Natural killer cell treated with Interleukin-12 subunit alpha and Interleukin-12 subunit beta and Interleukin-15 and Interleukin-18, amount 100 ng/mL, for 72 hours (primary cell): ENCODE data around the gene WNT16. TPM values are rescaled to one million over a fixed set of nuclear protein-coding genes. Genes with fewer than 3 reads are reported as not detected.
A peak's percentile ranks its signal among the peaks of the same experiment; 100 is the strongest.

Source experiments
- ATAC-seq, 2 donors: fragments of 150-1000 bp; cut with Tn5 transposase in 1 of 2; sonication (Bioruptor Pico), chemical (Tn5 transposase) in 1 of 2; 2 replicates each; pipeline ENCODE4 v1.10.0; 2021
- DNase-seq: peaks from one replicate; pipeline ENCODE4 v3.0.0; 2022; ENCODE audit warnings: low spot score
- H3K27ac Mint-ChIP-seq, 2 donors: 1 replicate in 1 of 2; 2 replicates in 1 of 2; pipeline ENCODE4 v1.8.0; 2022; ENCODE audit warnings: mixed read lengths in 2 of 2, mild to moderate bottlenecking in 1 of 2, moderate library complexity in 1 of 2
- H3K27me3 Mint-ChIP-seq, 2 donors: 1 replicate in 1 of 2; 2 replicates in 1 of 2; pipeline ENCODE4 v1.8.0; 2022; ENCODE audit warnings: mixed read lengths in 2 of 2
- H3K36me3 Mint-ChIP-seq: one replicate; pipeline ENCODE4 v1.8.0; 2022; ENCODE audit warnings: mixed read lengths
- H3K4me1 Mint-ChIP-seq, 2 donors: 1 replicate in 1 of 2; 2 replicates in 1 of 2; pipeline ENCODE4 v1.8.0; 2022; ENCODE audit warnings: low read depth in 2 of 2, mixed read lengths in 2 of 2, mild to moderate bottlenecking in 1 of 2
- H3K4me3 Mint-ChIP-seq: one replicate; pipeline ENCODE4 v1.8.0; 2022; ENCODE audit warnings: mixed read lengths
- H3K9me3 Mint-ChIP-seq: 2 replicates; pipeline ENCODE4 v1.8.0; 2022; ENCODE audit warnings: mixed read lengths
- total RNA-seq, 2 donors: library from RNA; stranded (reverse); gene quantifications; one replicate each; pipeline ENCODE4 v1.2.3, GENCODE V29; 2022

The WNT16 gene
- total RNA-seq, 2 donors from 2014 or later, result not detected

DNA sequence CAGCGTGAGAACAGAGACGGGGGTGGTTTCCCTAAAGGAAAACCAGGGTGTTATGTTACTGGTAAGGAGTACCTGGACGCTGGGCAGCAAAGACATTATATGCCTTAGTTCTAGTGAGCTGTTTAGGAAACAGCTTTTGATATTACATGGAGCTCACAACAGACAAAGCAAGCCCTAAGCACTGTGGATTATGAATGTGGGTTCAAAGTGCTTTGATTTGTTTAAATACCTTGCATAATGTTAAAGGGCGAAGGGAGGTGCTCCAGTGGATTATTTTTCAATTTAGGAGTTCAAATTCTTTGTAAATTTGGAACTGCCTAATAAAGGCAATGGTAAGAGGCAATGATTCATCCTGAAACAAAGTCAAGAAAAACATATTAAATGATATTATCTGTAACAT, 13.8 kb downstream of the WNT16 start:
- no peaks in the 10 kb centered on the region for H3K9me3 Mint-ChIP-seq
- H3K27ac Mint-ChIP-seq, result peak overlapping the region in 1 of 2 donors; percentile 3
- DNase-seq (no peak), ATAC-seq (no peak)
- H3K4me1 Mint-ChIP-seq, result peaks cover 16 to 19% of the 10 kb centered on the region in 2 donors
- peaks cover 22% of the 10 kb centered on the region for H3K36me3 Mint-ChIP-seq
- no peaks in the 10 kb centered on the region for H3K27me3 Mint-ChIP-seq
- H3K4me3 Mint-ChIP-seq, result no peak overlapping the region

DNA sequence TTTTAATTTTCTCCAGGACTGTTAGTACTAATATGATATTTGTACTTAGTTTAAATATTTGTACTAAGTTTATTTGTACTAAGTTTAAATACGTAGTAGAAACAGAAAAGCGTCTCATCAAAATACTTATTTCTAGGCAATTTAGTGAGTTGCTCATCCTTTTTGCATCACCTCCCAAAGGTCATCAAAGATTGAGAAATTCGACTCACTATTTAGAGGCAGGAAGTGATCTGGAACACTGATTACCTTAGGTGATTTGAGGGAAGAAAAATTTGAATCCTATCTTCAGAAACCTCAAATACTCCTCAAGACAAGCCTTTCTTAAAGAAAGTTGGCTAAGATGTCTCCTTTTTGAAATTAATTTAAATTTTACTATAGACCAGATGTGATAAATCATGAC, 14.5 kb downstream of the WNT16 start:
- Mint-ChIP-seq H3K27ac (no peak overlapping the region), H3K4me3 (no peak overlapping the region), H3K36me3 (peaks cover 22% of the 10 kb centered on the region), H3K9me3 (no peaks in the 10 kb centered on the region), H3K4me1 (peaks cover 13 to 15% of the 10 kb centered on the region in 2 donors), H3K27me3 (no peaks in the 10 kb centered on the region)
- ATAC-seq (no peak), DNase-seq (no peak)

DNA sequence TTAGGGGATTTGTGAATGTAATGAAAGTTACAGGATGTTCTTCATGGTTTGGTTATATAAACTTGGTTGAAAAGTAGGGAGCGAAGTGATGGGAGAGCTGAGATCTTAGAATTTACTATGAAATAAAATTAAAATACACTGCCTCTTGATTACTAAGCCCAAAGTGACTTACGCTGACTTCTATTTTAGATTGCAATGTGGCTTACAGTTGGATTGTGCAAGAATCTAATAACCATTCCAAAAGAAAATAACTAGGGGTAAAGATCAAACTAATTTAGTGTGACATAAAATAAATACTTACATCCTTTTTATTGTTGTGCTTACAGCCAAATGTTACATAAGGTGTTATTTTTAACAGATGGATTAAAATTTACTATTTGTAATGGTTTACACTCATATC, 15.3 kb downstream of the WNT16 start:
- H3K9me3 Mint-ChIP-seq, result no peaks in the 10 kb centered on the region
- no peak overlapping the region for H3K4me3 Mint-ChIP-seq
- DNase-seq, result no peak
- H3K27ac Mint-ChIP-seq, result no peak overlapping the region
- H3K4me1 Mint-ChIP-seq, result peaks cover 8 to 9% of the 10 kb centered on the region in 2 donors
- H3K27me3 Mint-ChIP-seq, result no peaks in the 10 kb centered on the region
- ATAC-seq, result no peak
- peaks cover 17% of the 10 kb centered on the region for H3K36me3 Mint-ChIP-seq

DNA sequence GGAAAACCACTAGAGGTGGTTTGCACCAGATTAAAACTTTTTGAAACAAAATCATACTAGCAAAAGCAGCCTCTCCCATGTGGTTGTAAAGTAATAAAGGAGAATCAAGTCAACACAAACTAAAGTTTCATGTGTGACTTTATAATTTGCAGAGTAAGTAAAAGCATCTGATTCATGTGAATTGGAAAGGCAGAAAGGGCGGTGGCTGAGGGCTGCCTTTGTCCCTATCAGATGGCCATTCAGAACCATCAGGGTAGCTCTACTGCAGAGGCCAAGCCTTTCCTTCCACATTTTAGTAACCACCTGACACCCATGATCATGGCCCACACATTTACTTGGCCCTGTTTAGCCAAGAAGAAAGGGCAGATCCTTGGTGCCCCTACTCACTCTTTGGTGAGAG, 15.7 kb downstream of the WNT16 start:
- Mint-ChIP-seq H3K27me3 (no peaks in the 10 kb centered on the region), H3K27ac (no peak overlapping the region), H3K9me3 (no peaks in the 10 kb centered on the region), H3K4me3 (no peak overlapping the region), H3K36me3 (peaks cover 15% of the 10 kb centered on the region), H3K4me1 (peaks cover 5% of the 10 kb centered on the region in 2 donors)
- DNase-seq (no peak), ATAC-seq (no peak)

DNA sequence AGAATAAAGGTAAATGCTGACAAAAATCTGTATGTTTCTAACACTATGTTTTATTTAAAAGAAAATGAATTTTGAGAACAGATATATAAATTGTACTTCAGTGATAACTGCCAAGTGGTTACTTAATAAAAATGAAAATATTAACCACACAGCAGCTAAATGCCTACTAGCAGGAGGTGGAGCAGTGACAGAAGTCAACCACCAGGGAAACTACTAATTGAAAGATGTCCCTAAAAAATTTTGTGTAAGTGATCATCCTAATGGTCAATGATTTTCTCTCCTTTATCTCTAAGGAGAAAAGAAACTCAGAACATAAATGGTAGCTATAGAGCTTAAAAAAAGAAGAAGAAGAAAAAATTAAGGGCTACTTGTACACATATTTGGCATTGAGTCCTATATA, 22.9 kb downstream of the WNT16 start:
- H3K9me3 Mint-ChIP-seq, result no peaks in the 10 kb centered on the region
- peak overlapping the region in 1 of 2 donors; percentile 24 for H3K27ac Mint-ChIP-seq
- DNase-seq, result no peak
- no peak overlapping the region for H3K4me3 Mint-ChIP-seq
- ATAC-seq, result no peak
- H3K36me3 Mint-ChIP-seq, result peaks cover 42% of the 10 kb centered on the region
- peaks cover 3 to 5% of the 10 kb centered on the region in 2 donors for H3K4me1 Mint-ChIP-seq
- H3K27me3 Mint-ChIP-seq, result no peaks in the 10 kb centered on the region

DNA sequence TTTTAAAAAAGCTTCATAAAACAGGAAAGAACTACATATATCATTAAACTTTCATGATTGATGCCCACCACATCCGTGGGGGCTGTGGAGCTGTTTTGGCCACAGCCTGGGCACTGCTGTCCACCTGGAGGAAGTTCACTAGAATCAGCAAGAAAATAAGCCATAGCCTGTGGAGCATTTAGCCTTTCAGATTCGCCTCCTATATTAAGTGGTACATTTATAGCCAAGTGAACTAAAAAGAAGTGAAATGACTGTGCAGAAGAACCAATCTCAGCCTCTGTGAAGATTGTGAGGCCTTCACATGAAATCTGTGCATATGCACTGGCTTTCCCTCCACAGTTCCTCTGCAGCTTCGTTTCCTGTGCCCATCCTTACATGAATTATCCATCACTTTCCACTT, 23.5 kb downstream of the WNT16 start:
- Mint-ChIP-seq H3K36me3 (peaks cover 41% of the 10 kb centered on the region), H3K27me3 (no peaks in the 10 kb centered on the region), H3K4me1 (peaks cover 3 to 5% of the 10 kb centered on the region in 2 donors), H3K9me3 (no peaks in the 10 kb centered on the region), H3K27ac (peak overlapping the region in 1 of 2 donors; percentile 24), H3K4me3 (no peak overlapping the region)
- ATAC-seq (no peak), DNase-seq (no peak)

DNA sequence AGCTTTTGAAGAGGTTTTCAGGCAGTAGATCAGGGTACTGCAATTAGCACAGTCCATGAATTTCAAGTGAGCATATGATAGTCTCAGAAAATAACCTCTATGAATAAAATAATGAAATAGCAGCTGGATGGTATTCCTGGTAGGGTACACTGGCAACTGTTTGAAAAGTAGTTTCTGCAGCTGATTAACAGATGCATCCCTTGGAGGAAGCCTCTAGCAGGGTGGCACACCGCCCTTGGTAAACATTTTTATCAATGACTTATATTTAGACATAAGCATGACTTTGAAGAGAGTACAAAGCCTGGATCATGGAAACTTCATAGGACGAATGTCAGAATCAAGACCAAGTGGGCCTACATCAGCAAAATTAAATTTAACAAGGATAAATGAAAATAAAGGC, 26.8 kb downstream of the WNT16 start:
- H3K4me1 Mint-ChIP-seq, result peaks cover 6 to 9% of the 10 kb centered on the region in 2 donors
- H3K36me3 Mint-ChIP-seq, result peaks cover 35% of the 10 kb centered on the region
- no peak overlapping the region for H3K27ac Mint-ChIP-seq
- no peak overlapping the region for H3K4me3 Mint-ChIP-seq
- no peaks in the 10 kb centered on the region for H3K9me3 Mint-ChIP-seq
- no peaks in the 10 kb centered on the region for H3K27me3 Mint-ChIP-seq
- ATAC-seq (no peak), DNase-seq (no peak)

DNA sequence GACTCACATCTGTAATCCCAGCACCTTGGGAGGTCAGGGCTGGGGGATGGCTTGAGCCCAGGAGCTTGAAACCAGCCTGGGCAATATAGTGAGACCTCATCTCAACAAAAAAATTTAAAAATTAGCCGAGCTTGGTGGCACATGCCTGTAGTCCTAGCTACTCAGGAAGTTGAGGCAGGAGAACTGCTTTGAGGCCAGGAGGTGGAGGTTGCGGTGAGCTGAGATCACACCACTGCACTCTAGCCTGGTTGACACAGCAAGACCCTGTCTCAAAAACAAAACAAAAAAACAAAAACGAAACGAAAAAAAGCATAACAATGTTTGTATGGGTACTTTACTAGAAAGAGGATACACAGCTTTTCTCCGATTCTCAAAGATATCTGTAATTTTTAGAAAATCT, 31.8 kb downstream of the WNT16 start:
- no peak for DNase-seq
- peaks cover 8% of the 10 kb centered on the region in 2 donors for H3K4me1 Mint-ChIP-seq
- peak overlapping the region; percentile 43 to 53 for H3K27ac Mint-ChIP-seq
- H3K4me3 Mint-ChIP-seq, result peak overlapping the region; percentile 34
- peaks cover 21% of the 10 kb centered on the region for H3K36me3 Mint-ChIP-seq
- no peaks in the 10 kb centered on the region for H3K27me3 Mint-ChIP-seq
- peak in 1 of 2 donors; percentile 84 for ATAC-seq
- no peaks in the 10 kb centered on the region for H3K9me3 Mint-ChIP-seq

DNA sequence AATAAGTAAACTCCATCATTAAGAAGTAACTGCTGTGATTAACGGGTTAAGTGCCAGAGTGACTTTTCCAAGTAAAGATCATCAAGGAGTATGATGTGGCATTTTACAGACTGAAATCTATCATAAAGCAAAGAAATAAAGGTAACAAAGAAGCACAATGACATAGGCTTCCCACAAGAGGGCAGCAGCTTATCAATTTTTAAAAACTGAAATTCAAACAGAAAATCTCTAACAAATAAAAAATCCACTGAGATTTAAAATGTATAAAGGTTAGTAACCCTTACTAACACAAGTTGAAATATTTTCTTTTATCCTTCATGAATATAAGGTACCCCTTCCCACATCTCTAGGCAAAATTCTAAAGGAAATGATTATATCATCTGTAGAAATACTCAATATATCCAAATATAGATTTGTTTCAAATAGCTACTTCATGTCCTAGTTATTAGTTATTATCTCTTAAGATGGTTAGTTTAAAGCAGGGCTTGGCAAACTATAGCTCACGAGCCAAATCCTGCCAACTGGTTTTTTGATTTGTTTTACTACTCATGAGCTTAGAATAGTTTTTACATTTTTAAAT, 38.1 kb downstream of the WNT16 start:
- no peak for ATAC-seq
- H3K4me3 Mint-ChIP-seq, result no peak overlapping the region
- peaks cover 18 to 22% of the 10 kb centered on the region in 2 donors for H3K4me1 Mint-ChIP-seq
- H3K9me3 Mint-ChIP-seq, result no peaks in the 10 kb centered on the region
- peaks cover 12% of the 10 kb centered on the region for H3K36me3 Mint-ChIP-seq
- H3K27me3 Mint-ChIP-seq, result no peaks in the 10 kb centered on the region
- H3K27ac Mint-ChIP-seq, result peak overlapping the region in 1 of 2 donors; percentile 49
- DNase-seq, result no peak

DNA sequence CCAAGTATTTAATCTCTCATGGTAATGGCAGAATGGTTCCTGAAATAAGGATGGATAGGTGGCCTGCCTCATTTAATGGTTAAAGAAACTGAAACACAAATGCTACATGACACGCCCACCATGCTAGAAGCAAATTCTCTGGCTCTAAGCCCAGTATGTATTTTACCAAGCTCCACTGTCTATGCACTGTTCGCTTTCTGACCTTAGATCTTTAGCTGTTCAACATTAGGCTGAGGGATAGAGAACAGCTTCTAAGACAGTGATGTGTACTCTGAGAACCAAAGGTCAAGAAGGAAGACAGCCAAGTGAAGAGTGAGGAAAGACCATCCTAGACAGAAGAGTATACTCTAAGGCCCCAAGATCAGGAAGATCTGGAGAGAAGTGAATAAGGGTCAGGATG, 40.7 kb downstream of the WNT16 start:
- no peak for ATAC-seq
- Mint-ChIP-seq H3K27ac (peak overlapping the region; percentile 71 to 76), H3K27me3 (no peaks in the 10 kb centered on the region), H3K36me3 (peaks cover 9% of the 10 kb centered on the region), H3K9me3 (no peaks in the 10 kb centered on the region), H3K4me3 (peak overlapping the region; percentile 61), H3K4me1 (peaks cover 25 to 38% of the 10 kb centered on the region in 2 donors)
- no peak for DNase-seq

DNA sequence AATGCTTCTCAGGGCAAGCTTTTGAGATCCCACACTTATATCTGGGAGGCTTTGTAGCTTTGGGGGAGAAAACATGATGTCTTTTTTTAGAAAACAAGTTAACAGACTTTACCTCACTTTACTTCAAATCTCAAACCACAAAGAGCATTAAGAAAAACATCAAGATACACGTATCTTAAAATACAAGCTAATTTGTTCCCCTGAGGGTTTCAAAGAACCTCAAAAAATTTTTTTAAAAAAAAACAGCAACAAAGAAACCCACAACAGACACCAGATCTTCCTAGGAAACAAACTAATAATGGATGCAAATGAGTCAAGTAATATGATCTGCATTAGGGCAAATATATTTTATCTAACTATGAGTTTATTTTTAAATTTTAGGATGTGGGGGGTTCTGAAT, 42.6 kb downstream of the WNT16 start:
- no peaks in the 10 kb centered on the region for H3K9me3 Mint-ChIP-seq
- no peak for DNase-seq
- peaks cover 42 to 50% of the 10 kb centered on the region in 2 donors for H3K4me1 Mint-ChIP-seq
- H3K27me3 Mint-ChIP-seq, result no peaks in the 10 kb centered on the region
- peaks cover 27% of the 10 kb centered on the region for H3K36me3 Mint-ChIP-seq
- peak overlapping the region in 1 of 2 donors; percentile 90 for H3K27ac Mint-ChIP-seq
- no peak for ATAC-seq
- no peak overlapping the region for H3K4me3 Mint-ChIP-seq

DNA sequence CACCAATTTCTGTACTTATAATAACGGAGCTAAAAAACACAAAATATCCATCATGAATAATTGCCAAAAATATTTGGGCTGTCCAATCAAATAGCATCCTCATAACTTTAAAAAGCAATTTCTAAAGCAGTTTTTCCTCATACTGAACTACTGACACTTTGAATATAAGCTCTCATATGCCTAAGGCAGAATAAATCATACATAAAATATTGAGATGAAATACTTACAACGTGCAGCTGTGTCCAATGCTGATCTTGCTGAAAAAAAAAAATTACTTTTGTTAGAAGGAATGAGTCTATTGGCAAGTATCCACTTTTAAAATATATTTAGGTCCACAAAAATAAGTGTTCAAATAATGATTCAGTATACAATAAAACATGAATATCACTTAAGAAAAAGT, 43.1 kb downstream of the WNT16 start:
- DNase-seq (no peak), ATAC-seq (no peak)
- Mint-ChIP-seq H3K27me3 (no peaks in the 10 kb centered on the region), H3K4me1 (peaks cover 42 to 50% of the 10 kb centered on the region in 2 donors), H3K4me3 (no peak overlapping the region), H3K9me3 (no peaks in the 10 kb centered on the region), H3K36me3 (peaks cover 27% of the 10 kb centered on the region), H3K27ac (peak overlapping the region; percentile 71 to 90)

DNA sequence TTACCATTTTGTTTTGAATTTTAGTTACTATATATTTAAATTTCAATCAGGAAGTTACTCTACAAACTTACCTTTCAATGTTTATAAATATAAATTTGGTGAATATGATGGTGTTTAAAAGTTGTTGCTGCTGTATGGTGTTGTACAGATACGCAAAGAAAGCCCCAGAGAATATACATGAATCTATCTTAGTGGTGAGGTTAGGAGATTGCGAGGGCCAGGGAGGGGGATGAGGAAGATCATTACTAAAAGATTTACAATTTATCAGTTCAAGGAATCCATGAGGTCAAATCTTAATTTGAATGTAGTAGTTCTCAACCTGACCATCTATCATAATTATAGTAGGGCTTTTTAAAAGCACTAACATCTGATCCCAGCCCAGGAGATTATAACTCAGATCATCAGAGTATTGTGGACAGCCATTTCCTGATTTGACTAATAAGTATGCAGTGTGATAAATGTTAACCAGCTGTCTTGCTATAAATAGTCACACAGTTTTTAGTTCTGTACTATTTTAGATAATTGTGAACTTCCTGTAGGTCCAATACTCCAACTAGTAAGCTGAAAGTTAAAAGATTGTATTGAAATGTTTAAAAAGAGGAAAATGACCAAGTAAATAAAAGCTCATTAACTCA, 43.7 kb downstream of the WNT16 start:
- peaks cover 42 to 50% of the 10 kb centered on the region in 2 donors for H3K4me1 Mint-ChIP-seq
- DNase-seq (no peak), ATAC-seq (peak; percentile 84 to 94)
- peak overlapping the region; percentile 71 to 90 for H3K27ac Mint-ChIP-seq
- H3K27me3 Mint-ChIP-seq, result no peaks in the 10 kb centered on the region
- peak overlapping the region; percentile 71 for H3K4me3 Mint-ChIP-seq
- H3K9me3 Mint-ChIP-seq, result no peaks in the 10 kb centered on the region
- H3K36me3 Mint-ChIP-seq, result peaks cover 28% of the 10 kb centered on the region

DNA sequence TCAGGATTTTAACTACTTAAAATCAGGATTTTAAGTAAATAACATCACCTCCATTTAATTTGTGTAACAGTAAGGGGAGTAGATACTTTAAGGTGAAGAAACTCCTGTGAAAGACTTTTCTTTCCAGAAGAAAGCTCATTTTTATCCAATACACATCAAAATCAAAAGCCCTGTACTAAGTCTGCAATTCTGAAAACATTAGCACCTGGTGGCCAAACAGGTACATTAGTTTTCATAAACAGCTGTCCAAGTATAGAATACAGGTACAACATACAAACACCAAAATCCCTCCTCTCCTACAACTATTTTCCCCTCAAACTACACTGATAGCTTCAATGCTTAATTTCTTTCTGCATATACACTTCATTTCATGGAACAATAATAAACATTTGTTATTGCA, 44.4 kb downstream of the WNT16 start:
- Mint-ChIP-seq H3K9me3 (no peaks in the 10 kb centered on the region), H3K4me1 (peaks cover 42 to 47% of the 10 kb centered on the region in 2 donors)
- DNase-seq, result no peak

More for the DNA sequence above, 44.4 kb downstream of the WNT16 start:
- H3K27me3 Mint-ChIP-seq, result no peaks in the 10 kb centered on the region
- no peak for ATAC-seq
- H3K36me3 Mint-ChIP-seq, result peaks cover 34% of the 10 kb centered on the region
- peak overlapping the region; percentile 71 to 90 for H3K27ac Mint-ChIP-seq
- peak overlapping the region; percentile 71 for H3K4me3 Mint-ChIP-seq
